ENCODE results near the gene IL1RAPL1. TPM values are rescaled to one million over a fixed set of nuclear protein-coding genes. Genes with fewer than 3 reads are reported as not detected.
"Not testable (repeated sequence)": the region's sequence is repeated elsewhere in the genome, so short reads cannot be mapped to it uniquely, and the experiment has no call there.

Gene IL1RAPL1
- total and polyA plus RNA-seq, 9 of the 15 experiments (the other 6 are each of a cell fraction or from before 2014, with no cell fraction given), result 0.04 to 0.07 (median 0.04) TPM; not detected in 6

DNA sequence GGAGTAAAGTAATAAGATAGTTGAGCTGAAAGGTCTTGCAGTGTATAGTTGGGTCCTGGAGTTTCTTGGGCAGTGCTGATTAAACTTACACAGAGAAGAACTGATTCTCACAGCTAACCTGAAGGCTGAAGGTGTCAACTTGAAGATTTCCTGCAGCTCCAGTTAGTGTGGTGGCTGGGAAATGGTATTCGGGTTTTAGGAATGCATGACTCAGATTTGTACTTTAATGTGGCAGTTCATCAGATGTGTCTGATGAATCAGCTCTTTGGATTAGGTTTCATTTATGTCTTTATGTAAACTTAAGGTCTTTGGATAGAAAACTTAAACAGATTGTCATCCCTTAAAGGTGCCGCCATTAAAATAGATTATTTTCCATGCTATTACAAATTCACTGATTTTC is 200.0 kb downstream of the IL1RAPL1 start (continued):
- TF ChIP-seq GTF2F1 (IDR thresholded peaks at IDR 0.05; ENCODE audit: low read depth, low read length) (no peak), PRMT5 (CRISPR knock-in tag; IDR thresholded peaks at IDR 0.05) (no peak)
- TF ChIP-seq, protein P1, sequence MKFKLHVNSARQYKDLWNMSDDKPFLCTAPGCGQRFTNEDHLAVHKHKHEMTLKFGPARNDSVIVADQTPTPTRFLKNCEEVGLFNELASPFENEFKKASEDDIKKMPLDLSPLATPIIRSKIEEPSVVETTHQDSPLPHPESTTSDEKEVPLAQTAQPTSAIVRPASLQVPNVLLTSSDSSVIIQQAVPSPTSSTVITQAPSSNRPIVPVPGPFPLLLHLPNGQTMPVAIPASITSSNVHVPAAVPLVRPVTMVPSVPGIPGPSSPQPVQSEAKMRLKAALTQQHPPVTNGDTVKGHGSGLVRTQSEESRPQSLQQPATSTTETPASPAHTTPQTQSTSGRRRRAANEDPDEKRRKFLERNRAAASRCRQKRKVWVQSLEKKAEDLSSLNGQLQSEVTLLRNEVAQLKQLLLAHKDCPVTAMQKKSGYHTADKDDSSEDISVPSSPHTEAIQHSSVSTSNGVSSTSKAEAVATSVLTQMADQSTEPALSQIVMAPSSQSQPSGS (CRISPR knock-in tag; IDR thresholded peaks at IDR 0.05), result no peak
- TF ChIP-seq, protein P2, sequence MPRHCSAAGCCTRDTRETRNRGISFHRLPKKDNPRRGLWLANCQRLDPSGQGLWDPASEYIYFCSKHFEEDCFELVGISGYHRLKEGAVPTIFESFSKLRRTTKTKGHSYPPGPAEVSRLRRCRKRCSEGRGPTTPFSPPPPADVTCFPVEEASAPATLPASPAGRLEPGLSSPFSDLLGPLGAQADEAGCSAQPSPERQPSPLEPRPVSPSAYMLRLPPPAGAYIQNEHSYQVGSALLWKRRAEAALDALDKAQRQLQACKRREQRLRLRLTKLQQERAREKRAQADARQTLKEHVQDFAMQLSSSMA (CRISPR knock-in tag; IDR thresholded peaks at IDR 0.05), result no peak
- TF ChIP-seq, protein P3, sequence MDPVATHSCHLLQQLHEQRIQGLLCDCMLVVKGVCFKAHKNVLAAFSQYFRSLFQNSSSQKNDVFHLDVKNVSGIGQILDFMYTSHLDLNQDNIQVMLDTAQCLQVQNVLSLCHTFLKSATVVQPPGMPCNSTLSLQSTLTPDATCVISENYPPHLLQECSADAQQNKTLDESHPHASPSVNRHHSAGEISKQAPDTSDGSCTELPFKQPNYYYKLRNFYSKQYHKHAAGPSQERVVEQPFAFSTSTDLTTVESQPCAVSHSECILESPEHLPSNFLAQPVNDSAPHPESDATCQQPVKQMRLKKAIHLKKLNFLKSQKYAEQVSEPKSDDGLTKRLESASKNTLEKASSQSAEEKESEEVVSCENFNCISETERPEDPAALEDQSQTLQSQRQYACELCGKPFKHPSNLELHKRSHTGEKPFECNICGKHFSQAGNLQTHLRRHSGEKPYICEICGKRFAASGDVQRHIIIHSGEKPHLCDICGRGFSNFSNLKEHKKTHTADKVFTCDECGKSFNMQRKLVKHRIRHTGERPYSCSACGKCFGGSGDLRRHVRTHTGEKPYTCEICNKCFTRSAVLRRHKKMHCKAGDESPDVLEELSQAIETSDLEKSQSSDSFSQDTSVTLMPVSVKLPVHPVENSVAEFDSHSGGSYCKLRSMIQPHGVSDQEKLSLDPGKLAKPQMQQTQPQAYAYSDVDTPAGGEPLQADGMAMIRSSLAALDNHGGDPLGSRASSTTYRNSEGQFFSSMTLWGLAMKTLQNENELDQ (CRISPR knock-in tag; IDR thresholded peaks at IDR 0.05; ENCODE audit: borderline replicate concordance), result no peak
- TF ChIP-seq, protein P4, sequence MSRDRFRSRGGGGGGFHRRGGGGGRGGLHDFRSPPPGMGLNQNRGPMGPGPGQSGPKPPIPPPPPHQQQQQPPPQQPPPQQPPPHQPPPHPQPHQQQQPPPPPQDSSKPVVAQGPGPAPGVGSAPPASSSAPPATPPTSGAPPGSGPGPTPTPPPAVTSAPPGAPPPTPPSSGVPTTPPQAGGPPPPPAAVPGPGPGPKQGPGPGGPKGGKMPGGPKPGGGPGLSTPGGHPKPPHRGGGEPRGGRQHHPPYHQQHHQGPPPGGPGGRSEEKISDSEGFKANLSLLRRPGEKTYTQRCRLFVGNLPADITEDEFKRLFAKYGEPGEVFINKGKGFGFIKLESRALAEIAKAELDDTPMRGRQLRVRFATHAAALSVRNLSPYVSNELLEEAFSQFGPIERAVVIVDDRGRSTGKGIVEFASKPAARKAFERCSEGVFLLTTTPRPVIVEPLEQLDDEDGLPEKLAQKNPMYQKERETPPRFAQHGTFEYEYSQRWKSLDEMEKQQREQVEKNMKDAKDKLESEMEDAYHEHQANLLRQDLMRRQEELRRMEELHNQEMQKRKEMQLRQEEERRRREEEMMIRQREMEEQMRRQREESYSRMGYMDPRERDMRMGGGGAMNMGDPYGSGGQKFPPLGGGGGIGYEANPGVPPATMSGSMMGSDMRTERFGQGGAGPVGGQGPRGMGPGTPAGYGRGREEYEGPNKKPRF (IDR thresholded peaks at IDR 0.05; ENCODE audit: low read depth, low read length), result no peak

DNA sequence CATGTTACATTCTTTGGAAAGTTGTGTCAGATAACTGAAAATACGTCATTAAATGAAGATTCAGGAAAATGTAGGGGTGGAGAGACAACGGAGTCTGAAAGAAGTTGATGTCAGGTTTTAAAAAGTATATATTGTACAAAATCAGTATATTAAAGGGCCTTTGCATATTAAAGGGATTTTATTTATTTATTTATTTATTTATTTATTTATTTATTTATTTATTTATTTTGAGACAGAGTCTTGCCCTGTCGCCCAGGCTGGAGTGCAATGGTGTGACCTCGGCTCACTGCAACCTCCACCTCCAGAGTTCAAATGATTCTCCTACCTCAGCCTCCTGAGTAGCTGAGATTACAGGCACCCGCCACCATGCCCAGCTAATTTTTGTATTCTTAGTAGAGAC is 213.4 kb downstream of the IL1RAPL1 start:
- WGBS (ENCODE audit: insufficient coverage, low coverage, missing lambda C conversion rate), result 4% methylated on average over 5 of the region's 5 CpGs
- H3K79me2 ChIP-seq (ENCODE audit: control insufficient read depth, insufficient read depth, low read length); H3K9me3 ChIP-seq (replicated peaks; ENCODE audit: control insufficient read depth, insufficient read depth, low read depth, low read length); in situ Hi-C loops (cut with MboI); H3K9me1 ChIP-seq (ENCODE audit: control insufficient read depth, insufficient read depth, low read length); intact Hi-C loops (cut with micrococcal nuclease); FAIRE-seq; H3K4me2 ChIP-seq (ENCODE audit: insufficient read depth, low read length); H4K20me1 ChIP-seq (replicated peaks; ENCODE audit: control insufficient read depth, insufficient read depth, low read length); H3K36me3 ChIP-seq (ENCODE audit: control insufficient read depth, insufficient read depth, low read length); CTCF ChIA-PET (ENCODE audit: low intra/inter-chr PET ratio); H3K27ac ChIP-seq (ENCODE audit: extremely low read depth, low read depth, low read length); H3K27me3 ChIP-seq (ENCODE audit: control insufficient read depth in 2 of 2, insufficient read depth in 2 of 2, low read length in 2 of 2); POLR2A ChIA-PET; H3K4me1 ChIP-seq (replicated peaks in 1 of 2; ENCODE audit: control insufficient read depth in 2 of 2, insufficient read depth in 2 of 2, low read length in 2 of 2); H3K9ac ChIP-seq (ENCODE audit: insufficient read depth in 1 of 2, low read depth in 2 of 2, low read length in 2 of 2); ATAC-seq; BruUV-seq (replicated peaks); DNase-seq (ENCODE audit: extremely low read depth in 1 of 4, low spot score in 3 of 4); H3K4me3 ChIP-seq; H2AFZ ChIP-seq (ENCODE audit: low read depth, low read length): not testable (repeated sequence)

Data from K562 (cell line).